Mammary epithelial cell (primary cell): ENCODE data around the gene RNF225.

Experiments
- EZH2 ChIP-seq: IDR thresholded peaks from 2 replicates; pipeline ENCODE4 v1.6.1; 2012; ENCODE audit warnings: low read length, inconsistent platforms, borderline replicate concordance
- TF ChIP-seq, protein P1 (sequence below), 2 donors: IDR thresholded peaks in 1 of 2; conservative IDR thresholded peaks in 1 of 2; 2 replicates each; pipeline ENCODE4 v1.5.1; 2011 to 2012; ENCODE audit warnings: inconsistent platforms in 2 of 2, low read length in 2 of 2, mild to moderate bottlenecking in 2 of 2, control low read depth in 1 of 2, low read depth in 1 of 2; ENCODE audit not compliant: insufficient read depth in 1 of 2; ENCODE audit errors: extremely low read depth in 1 of 2

DNA sequence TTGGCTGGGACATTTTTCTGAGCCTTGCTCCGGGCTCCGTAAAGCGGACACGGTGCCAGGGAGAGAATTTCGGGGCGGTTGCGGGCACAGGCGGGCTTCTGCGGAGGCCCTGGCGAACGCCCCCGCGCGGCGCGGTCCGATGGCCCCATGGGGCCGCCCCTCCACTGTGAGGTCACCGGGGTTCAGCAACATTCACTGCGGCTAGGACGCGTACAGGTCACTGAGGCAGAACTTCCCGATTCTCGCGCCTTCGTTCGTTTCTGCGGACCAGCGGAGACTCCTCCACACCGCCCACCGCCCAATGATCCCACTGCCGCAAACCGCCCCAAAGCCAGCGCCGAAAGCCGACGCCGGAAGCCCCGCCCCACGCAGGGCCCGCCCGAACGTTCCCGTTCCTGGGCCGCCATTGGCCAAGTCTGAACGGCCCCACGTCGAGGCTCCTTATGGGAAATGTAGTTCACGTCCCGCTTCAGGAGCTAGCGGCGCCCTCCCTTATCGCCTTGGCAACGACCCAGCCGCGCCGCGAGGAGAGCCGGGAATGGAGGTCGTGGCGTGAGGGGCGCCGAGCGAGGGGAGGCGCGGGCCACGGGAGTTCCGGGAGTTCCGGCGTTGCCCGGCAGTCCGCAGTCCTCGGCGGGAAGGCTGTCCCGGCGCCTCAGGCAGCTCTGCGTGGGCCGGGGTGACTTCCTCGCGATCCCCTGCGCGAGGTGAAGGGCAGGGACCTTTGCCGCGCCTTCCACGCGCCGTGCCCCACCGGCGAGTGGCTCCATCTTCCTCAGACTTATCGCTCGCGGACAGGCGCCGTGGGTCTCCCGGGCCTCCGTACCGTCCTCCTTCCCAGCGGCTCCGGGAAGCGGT is 12.9 kb downstream of the RNF225 start, which contains the start of gene ZNF584:
- TF ChIP-seq, protein P1, sequence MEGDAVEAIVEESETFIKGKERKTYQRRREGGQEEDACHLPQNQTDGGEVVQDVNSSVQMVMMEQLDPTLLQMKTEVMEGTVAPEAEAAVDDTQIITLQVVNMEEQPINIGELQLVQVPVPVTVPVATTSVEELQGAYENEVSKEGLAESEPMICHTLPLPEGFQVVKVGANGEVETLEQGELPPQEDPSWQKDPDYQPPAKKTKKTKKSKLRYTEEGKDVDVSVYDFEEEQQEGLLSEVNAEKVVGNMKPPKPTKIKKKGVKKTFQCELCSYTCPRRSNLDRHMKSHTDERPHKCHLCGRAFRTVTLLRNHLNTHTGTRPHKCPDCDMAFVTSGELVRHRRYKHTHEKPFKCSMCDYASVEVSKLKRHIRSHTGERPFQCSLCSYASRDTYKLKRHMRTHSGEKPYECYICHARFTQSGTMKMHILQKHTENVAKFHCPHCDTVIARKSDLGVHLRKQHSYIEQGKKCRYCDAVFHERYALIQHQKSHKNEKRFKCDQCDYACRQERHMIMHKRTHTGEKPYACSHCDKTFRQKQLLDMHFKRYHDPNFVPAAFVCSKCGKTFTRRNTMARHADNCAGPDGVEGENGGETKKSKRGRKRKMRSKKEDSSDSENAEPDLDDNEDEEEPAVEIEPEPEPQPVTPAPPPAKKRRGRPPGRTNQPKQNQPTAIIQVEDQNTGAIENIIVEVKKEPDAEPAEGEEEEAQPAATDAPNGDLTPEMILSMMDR (conservative IDR thresholded peaks at IDR 0.05 in 1 of 2, IDR thresholded peaks at IDR 0.05 in 1 of 2; ENCODE audit: extremely low read depth in 1 of 2, insufficient read depth in 1 of 2, low read depth in 1 of 2, low read length in 2 of 2), result peak in 1 of 2 donors; percentile 19
- no peak for TF ChIP-seq EZH2
